Lower lobe of right lung (tissue), 2 donors: ENCODE measurements around the gene CDX2. TPM values are rescaled to one million over a fixed set of nuclear protein-coding genes. Genes with fewer than 3 reads are reported as not detected.

Source experiments
- ATAC-seq, 2 donors: fragments of 200-7000 bp; cut with Tn5 transposase; one replicate each; pipeline ENCODE4 v1.9.1; 2020 to 2022; ENCODE audit warnings: mild to moderate bottlenecking in 2 of 2, moderate library complexity in 2 of 2
- DNase-seq: peaks from one replicate; pipeline ENCODE4 v3.0.0-alpha.2; 2020
- H3K27ac ChIP-seq: fragments of 200-600 bp; one replicate; pipeline ENCODE4 v1.8.0; 2022
- H3K27me3 ChIP-seq: fragments of 200-600 bp; one replicate; pipeline ENCODE4 v1.8.0; 2022; ENCODE audit warnings: low read depth
- H3K36me3 ChIP-seq: fragments of 200-600 bp; one replicate; pipeline ENCODE4 v1.8.0; 2022; ENCODE audit warnings: mild to moderate bottlenecking
- H3K4me1 ChIP-seq: fragments of 200-600 bp; one replicate; pipeline ENCODE4 v1.8.0; 2022
- H3K4me3 ChIP-seq: fragments of 200-600 bp; one replicate; pipeline ENCODE4 v1.8.0; 2022; ENCODE audit warnings: mild to moderate bottlenecking
- H3K9me3 ChIP-seq: fragments of 200-600 bp; one replicate; pipeline ENCODE4 v1.8.0; 2022
- CTCF ChIP-seq: fragments of 200-600 bp; IDR thresholded peaks from one replicate; pipeline ENCODE4 v1.8.0; 2022; ENCODE audit warnings: antibody characterized with exemption, mild to moderate bottlenecking
- intact Hi-C: fragments of 100-400 bp; cut with DNase I; formaldehyde crosslinking; loops from one replicate; pipeline ENCODE4 v1.11.0; 2022
- total RNA-seq: library from RNA; stranded (reverse); fragmentation: NEBNext Ultra II Directional; extraction: Animal tissue kit (Norgen Biotek cat#: 25700); gene quantifications from one replicate; pipeline ENCODE4 v1.2.1, GENCODE V29; 2021
- donor health status: DM: no; HTN: yes; CAD: no; lungs with severe emphysema.

Gene CDX2
- total RNA-seq, 1 donor from 2014 or later, result not detected

- intact Hi-C loops, result no loop called here
- Histone ChIP-seq H3K36me3 (no peaks in the 10 kb centered on the region), H3K9me3 (no peaks in the 10 kb centered on the region), H3K4me3 (no peak overlapping the region), H3K27me3 (peaks cover 100% of the 10 kb centered on the region), H3K27ac (no peak overlapping the region), H3K4me1 (peaks cover 12% of the 10 kb centered on the region)
- DNase-seq (no peak), ATAC-seq (no peak)
- no peak for TF ChIP-seq CTCF
Observed at GRCh38 chr13:27972478-27972820, 3.3 kb upstream of the CDX2 start.

GRCh38 chr13:27971776-27972477 is 2.8 kb upstream of the CDX2 start:
- H3K4me1 ChIP-seq, result peaks cover 13% of the 10 kb centered on the region
- intact Hi-C loops, result no loop called here

DNA sequence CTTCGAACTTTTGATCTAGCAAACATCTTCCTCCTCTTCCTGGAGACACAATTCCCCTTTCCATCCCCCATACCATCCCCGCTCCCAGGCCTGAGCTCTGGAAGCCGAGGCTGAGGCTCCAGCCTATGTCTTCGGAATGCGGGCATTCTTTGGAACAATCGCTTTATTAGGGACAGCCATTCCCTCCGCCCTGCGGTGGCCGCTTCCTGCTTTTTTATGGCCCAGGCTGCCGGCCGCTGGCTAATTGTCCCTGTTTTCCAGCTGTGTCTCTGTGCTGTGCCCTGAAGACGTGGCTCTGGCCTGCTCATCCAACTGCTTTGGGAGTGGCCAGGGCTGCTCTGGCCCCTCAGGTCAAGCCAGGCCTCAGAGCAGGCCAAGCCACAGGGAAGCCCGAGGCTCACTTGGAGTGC is 2.1 kb upstream of the CDX2 start:
- TF ChIP-seq CTCF, result no peak
- H3K27me3 ChIP-seq, result peaks cover 100% of the 10 kb centered on the region
- intact Hi-C loops, result no loop called here
- H3K4me3 ChIP-seq, result no peak overlapping the region
- no peaks in the 10 kb centered on the region for H3K9me3 ChIP-seq
- H3K36me3 ChIP-seq, result no peaks in the 10 kb centered on the region
- no peak overlapping the region for H3K27ac ChIP-seq
- DNase-seq (no peak), ATAC-seq (no peak)
- H3K4me1 ChIP-seq, result peaks cover 20% of the 10 kb centered on the region

More at GRCh38 chr13:27971776-27972477, 2.8 kb upstream of the CDX2 start:
- Histone ChIP-seq H3K9me3 (no peaks in the 10 kb centered on the region), H3K36me3 (no peaks in the 10 kb centered on the region), H3K4me3 (no peak overlapping the region), H3K27ac (no peak overlapping the region), H3K27me3 (peaks cover 100% of the 10 kb centered on the region)
- DNase-seq (no peak), ATAC-seq (no peak)
- no peak for TF ChIP-seq CTCF

DNA sequence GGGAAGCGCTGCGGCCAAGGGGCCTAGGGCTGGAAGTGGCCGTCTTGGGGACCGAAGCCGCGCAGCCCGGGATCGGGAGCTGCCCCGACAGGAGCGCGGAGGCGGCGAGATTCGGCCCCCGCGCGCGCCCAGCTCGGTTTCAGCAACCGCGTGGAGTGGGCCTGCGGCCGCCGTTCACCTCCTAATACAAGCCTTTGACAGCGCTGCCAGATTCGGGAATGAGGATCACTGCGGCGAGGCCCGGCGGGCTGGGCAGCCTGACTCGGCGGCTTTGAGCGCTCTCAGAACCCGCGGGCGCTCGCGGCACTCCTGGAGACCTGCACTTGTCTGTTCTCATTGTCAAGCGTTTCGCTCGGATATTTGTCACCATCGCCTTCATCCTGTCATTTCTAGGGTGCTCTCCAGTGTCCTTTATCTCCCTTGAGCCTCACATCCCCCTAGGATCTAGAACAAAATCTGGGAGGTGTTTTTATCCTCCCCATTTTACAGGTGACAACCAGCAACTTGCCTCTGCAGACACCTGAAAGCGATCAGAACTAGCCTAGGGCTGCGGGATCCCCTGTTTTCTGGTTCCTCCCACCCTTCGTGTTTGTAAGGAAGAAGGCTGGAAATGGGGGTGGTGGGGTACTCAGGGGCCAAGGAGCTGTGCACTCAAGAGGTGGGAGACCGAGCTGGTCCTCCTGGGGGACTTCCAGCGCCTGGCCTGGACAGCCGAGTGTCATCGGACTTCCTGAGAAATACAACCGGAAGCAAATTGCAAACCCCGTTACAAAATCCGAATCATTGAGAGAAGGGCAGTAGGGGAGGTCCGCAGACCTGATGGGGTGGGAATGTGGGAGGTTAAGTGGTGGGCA is 1.5 kb upstream of the CDX2 start:
- Histone ChIP-seq H3K27ac (no peak overlapping the region), H3K9me3 (no peaks in the 10 kb centered on the region), H3K4me3 (no peak overlapping the region), H3K4me1 (peaks cover 22% of the 10 kb centered on the region), H3K36me3 (no peaks in the 10 kb centered on the region), H3K27me3 (peaks cover 100% of the 10 kb centered on the region)
- ATAC-seq (no peak), DNase-seq (no peak)
- intact Hi-C loops, result no loop called here
- TF ChIP-seq CTCF, result no peak

DNA sequence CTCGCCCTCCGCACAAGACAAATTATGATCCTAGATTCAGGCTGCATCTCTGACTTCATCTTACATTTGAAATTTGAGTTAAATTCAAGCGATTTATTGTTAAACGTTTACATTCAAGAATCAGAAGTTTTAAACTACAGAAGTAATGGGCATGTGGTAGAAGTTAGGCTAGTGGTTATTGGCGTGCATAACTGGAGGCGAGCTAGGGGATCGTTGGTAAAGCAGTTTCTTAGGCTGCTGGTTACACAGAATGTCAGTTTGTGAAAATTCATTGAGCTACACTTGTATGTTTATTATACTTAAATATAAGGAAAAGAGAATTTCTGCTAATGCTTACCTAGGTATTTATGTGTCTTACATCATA is 733 bp upstream of the CDX2 start:
- peaks cover 22% of the 10 kb centered on the region for H3K4me1 ChIP-seq

More for the DNA sequence above, 733 bp upstream of the CDX2 start:
- no peak overlapping the region for H3K27ac ChIP-seq
- peaks cover 100% of the 10 kb centered on the region for H3K27me3 ChIP-seq
- ATAC-seq, result no peak
- H3K9me3 ChIP-seq, result no peaks in the 10 kb centered on the region
- no peak overlapping the region for H3K4me3 ChIP-seq
- no peak for DNase-seq
- intact Hi-C loops, result no loop called here
- no peaks in the 10 kb centered on the region for H3K36me3 ChIP-seq
- no peak for TF ChIP-seq CTCF
